HepG2 (cell line): ENCODE measurements around the gene RFTN1.

Experiments
- FOXM1 ChIP-seq: sonication (generic); formaldehyde crosslinking; IDR thresholded peaks from 2 replicates; pipeline ENCODE4 v1.5.0; 2020; ENCODE audit warnings: missing genetic modification reagents
- HNRNPH1 ChIP-seq: fragments of 200-400 bp; formaldehyde crosslinking; optimal IDR thresholded peaks from 2 replicates; pipeline ENCODE3; 2017; ENCODE audit warnings: mild to moderate bottlenecking, low read depth, low read length
- SNAI1 ChIP-seq: sonication (generic); formaldehyde crosslinking; IDR thresholded peaks from 2 replicates; pipeline ENCODE4 v1.5.0; 2020; ENCODE audit warnings: mild to moderate bottlenecking, missing genetic modification reagents, borderline replicate concordance
- ZNF678 ChIP-seq: sonication (generic); formaldehyde crosslinking; IDR thresholded peaks from 2 replicates; pipeline ENCODE4 v1.4.0; 2020; ENCODE audit warnings: mild to moderate bottlenecking, missing genetic modification reagents
- ZNF703 ChIP-seq: sonication (generic); formaldehyde crosslinking; IDR thresholded peaks from 2 replicates; pipeline ENCODE4 v1.5.1; 2020; ENCODE audit warnings: missing genetic modification reagents, mild to moderate bottlenecking, moderate library complexity, borderline replicate concordance
- TF ChIP-seq, protein P1 (sequence below): sonication (generic); formaldehyde crosslinking; IDR thresholded peaks from 2 replicates; pipeline ENCODE4 v1.5.0; 2020; ENCODE audit warnings: mild to moderate bottlenecking, missing genetic modification reagents, moderate library complexity
- TF ChIP-seq, protein P2 (sequence below): sonication (generic); formaldehyde crosslinking; IDR thresholded peaks from 2 replicates; pipeline ENCODE4 v1.5.0; 2020; ENCODE audit warnings: missing genetic modification reagents, mild to moderate bottlenecking, borderline replicate concordance

- no peak for TF ChIP-seq ZNF703 (CRISPR knock-in tag)
- no peak for TF ChIP-seq HNRNPH1
- TF ChIP-seq, protein P1, sequence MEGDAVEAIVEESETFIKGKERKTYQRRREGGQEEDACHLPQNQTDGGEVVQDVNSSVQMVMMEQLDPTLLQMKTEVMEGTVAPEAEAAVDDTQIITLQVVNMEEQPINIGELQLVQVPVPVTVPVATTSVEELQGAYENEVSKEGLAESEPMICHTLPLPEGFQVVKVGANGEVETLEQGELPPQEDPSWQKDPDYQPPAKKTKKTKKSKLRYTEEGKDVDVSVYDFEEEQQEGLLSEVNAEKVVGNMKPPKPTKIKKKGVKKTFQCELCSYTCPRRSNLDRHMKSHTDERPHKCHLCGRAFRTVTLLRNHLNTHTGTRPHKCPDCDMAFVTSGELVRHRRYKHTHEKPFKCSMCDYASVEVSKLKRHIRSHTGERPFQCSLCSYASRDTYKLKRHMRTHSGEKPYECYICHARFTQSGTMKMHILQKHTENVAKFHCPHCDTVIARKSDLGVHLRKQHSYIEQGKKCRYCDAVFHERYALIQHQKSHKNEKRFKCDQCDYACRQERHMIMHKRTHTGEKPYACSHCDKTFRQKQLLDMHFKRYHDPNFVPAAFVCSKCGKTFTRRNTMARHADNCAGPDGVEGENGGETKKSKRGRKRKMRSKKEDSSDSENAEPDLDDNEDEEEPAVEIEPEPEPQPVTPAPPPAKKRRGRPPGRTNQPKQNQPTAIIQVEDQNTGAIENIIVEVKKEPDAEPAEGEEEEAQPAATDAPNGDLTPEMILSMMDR (CRISPR knock-in tag), result no peak
- no peak for TF ChIP-seq FOXM1 (CRISPR knock-in tag)
- TF ChIP-seq, protein P2, sequence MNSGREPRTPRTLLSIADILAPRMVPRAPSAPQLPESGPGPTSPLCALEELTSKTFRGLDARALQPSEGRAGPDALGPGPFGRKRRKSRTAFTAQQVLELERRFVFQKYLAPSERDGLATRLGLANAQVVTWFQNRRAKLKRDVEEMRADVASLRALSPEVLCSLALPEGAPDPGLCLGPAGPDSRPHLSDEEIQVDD (CRISPR knock-in tag), result no peak
- TF ChIP-seq ZNF678 (CRISPR knock-in tag), result no peak
- TF ChIP-seq SNAI1 (CRISPR knock-in tag), result no peak
Observed at GRCh38 chr3:16524196-16524595, 10.7 kb upstream of the RFTN1 start.
